Endothelial cell of umbilical vein (primary cell): ENCODE results near the gene RSL1D1. TPM values are rescaled to one million over a fixed set of nuclear protein-coding genes. Genes with fewer than 3 reads are reported as not detected.

ENCODE experiments used
- BruUV-seq: library from RNA; stranded (reverse); fragments of 400-500 nt; replicated peaks from 2 replicates; lab custom pipeline; 2021; lab: Mats Ljungman, UMichigan
- CTCF ChIA-PET: fragments of 300-600, 350-600 bp; sonication (Branson Sonifier 250); formaldehyde crosslinking; loops from one replicate; lab custom pipeline; 2021; ENCODE audit warnings: antibody characterized with exemption, inconsistent platforms; lab: Charles Lee
- POLR2A ChIA-PET: fragments of 300-600, 350-600 bp; sonication (Branson Sonifier 250); formaldehyde crosslinking; loops from one replicate; lab custom pipeline; 2021; ENCODE audit warnings: antibody characterized with exemption, inconsistent platforms; lab: Charles Lee
- DNase-seq: peaks from one replicate; pipeline ENCODE4 v3.0.0-alpha.2; 2011; ENCODE audit warnings: low read depth, low spot score
- FAIRE-seq: peaks from 2 replicates; lab custom pipeline; 2011; peaks lifted over from hg19 to GRCh38; lab: Jason Lieb, UNC
- H2AFZ ChIP-seq: 2 replicates; pipeline ENCODE4 v1.6.0; 2012; ENCODE audit warnings: low read depth, low read length, control low read depth, inconsistent platforms
- H3K27ac ChIP-seq: 2 replicates; pipeline ENCODE4 v1.5.1; 2011; ENCODE audit warnings: low read depth, mild to moderate bottlenecking, control low read depth, low read length, moderate library complexity; ENCODE audit not compliant: insufficient read depth
- H3K27me3 ChIP-seq, 2 experiments: 2 replicates each; pipeline versions ENCODE4 v1.6.0 to v1.6.1; 2011; ENCODE audit warnings: low read length in 2 of 2, mixed read lengths in 1 of 2; ENCODE audit not compliant: control insufficient read depth in 2 of 2, insufficient read depth in 2 of 2
- H3K36me3 ChIP-seq, 2 experiments: 2 replicates in 1 of 2; 3 replicates in 1 of 2; pipeline ENCODE4 v1.5.1; 2011; ENCODE audit warnings: low read length in 2 of 2, mild to moderate bottlenecking in 1 of 2, moderate library complexity in 1 of 2; ENCODE audit not compliant: control insufficient read depth in 2 of 2, insufficient read depth in 2 of 2; ENCODE audit errors: extremely low read depth in 1 of 2
- H3K4me1 ChIP-seq: 3 replicates; pipeline ENCODE4 v1.5.1; 2011; ENCODE audit warnings: mild to moderate bottlenecking, low read length; ENCODE audit not compliant: control insufficient read depth, insufficient read depth; ENCODE audit errors: extremely low read depth
- H3K4me2 ChIP-seq: 2 replicates; pipeline ENCODE4 v1.6.1; 2011; ENCODE audit warnings: low read length, control low read depth, mixed read lengths; ENCODE audit not compliant: insufficient read depth
- H3K4me3 ChIP-seq, 3 experiments: fragments of 200-600 bp in 1 of 3; sonication (generic), shearing (Covaris generic) in 1 of 3; replicated peaks in 1 of 3; 2 replicates each; pipeline ENCODE4 v1.5.1; 2011 to 2016; ENCODE audit warnings: control low read depth in 3 of 3, low read length in 3 of 3, mild to moderate bottlenecking in 2 of 3, inconsistent platforms in 1 of 3, low read depth in 1 of 3, moderate library complexity in 1 of 3; ENCODE audit not compliant: insufficient read depth in 1 of 3
- H3K79me2 ChIP-seq: 2 replicates; pipeline ENCODE4 v1.6.0; 2012; ENCODE audit warnings: low read length, inconsistent platforms; ENCODE audit not compliant: control insufficient read depth, insufficient read depth
- H3K9ac ChIP-seq: replicated peaks from 2 replicates; pipeline ENCODE3; 2011; ENCODE audit warnings: low read length, control low read depth; ENCODE audit not compliant: insufficient read depth; ENCODE audit errors: extremely low read depth
- H3K9me1 ChIP-seq: replicated peaks from 3 replicates; pipeline ENCODE4 v1.6.0; 2011; ENCODE audit warnings: mild to moderate bottlenecking, low read length; ENCODE audit not compliant: control insufficient read depth, insufficient read depth; ENCODE audit errors: extremely low read depth
- H3K9me3 ChIP-seq: replicated peaks from 2 replicates; pipeline ENCODE4 v1.5.1; 2012; ENCODE audit warnings: low read length, inconsistent platforms; ENCODE audit not compliant: control insufficient read depth, insufficient read depth
- H4K20me1 ChIP-seq: replicated peaks from 2 replicates; pipeline ENCODE3; 2011; ENCODE audit warnings: mild to moderate bottlenecking, low read length; ENCODE audit not compliant: control insufficient read depth, insufficient read depth; ENCODE audit errors: extremely low read depth
- EZH2 ChIP-seq: IDR thresholded peaks from 2 replicates; pipeline ENCODE4 v1.6.1; 2012; ENCODE audit warnings: borderline replicate concordance, low read depth, mild to moderate bottlenecking, moderate library complexity, low read length, inconsistent platforms; ENCODE audit not compliant: severe bottlenecking
- FOS ChIP-seq: IDR thresholded peaks from 2 replicates; pipeline ENCODE4 v1.6.1; 2011; ENCODE audit warnings: mild to moderate bottlenecking, low read length, moderate library complexity, borderline replicate concordance; ENCODE audit not compliant: insufficient read depth
- GATA2 ChIP-seq: IDR thresholded peaks from 2 replicates; pipeline ENCODE4 v1.7.0; 2011; ENCODE audit warnings: low read depth, mild to moderate bottlenecking, moderate library complexity, mixed read lengths, low read length; ENCODE audit not compliant: insufficient read length, insufficient read depth
- JUN ChIP-seq: IDR thresholded peaks from 2 replicates; pipeline ENCODE4 v1.6.1; 2011; ENCODE audit warnings: borderline replicate concordance, low read depth; ENCODE audit not compliant: insufficient read length, insufficient read depth
- MYC ChIP-seq: IDR thresholded peaks from one replicate; pipeline ENCODE4 v1.6.1; 2011; ENCODE audit warnings: mild to moderate bottlenecking, low read depth, low read length
- POLR2A ChIP-seq: IDR thresholded peaks from 2 replicates; pipeline ENCODE4 v1.6.1; 2012; ENCODE audit warnings: low read depth, mild to moderate bottlenecking, control low read depth, low read length
- POLR2AphosphoS5 ChIP-seq: IDR thresholded peaks from 2 replicates; pipeline ENCODE4 v1.6.1; 2012; ENCODE audit warnings: low read depth, mild to moderate bottlenecking, control low read depth, low read length, moderate library complexity; ENCODE audit not compliant: insufficient read depth
- dilution Hi-C: fragments of 300-500 bp; cut with MboI; formaldehyde crosslinking; loops from one replicate; pipeline ENCODE4 v1.15.0; 2019; ENCODE audit warnings: low sequenced_read_pairs; ENCODE audit not compliant: extremely low pct_ligation_motif_present
- intact Hi-C: fragments of 100-400 bp; cut with micrococcal nuclease; formaldehyde crosslinking; loops from one replicate; pipeline ENCODE4 v1.10.0; 2022
- polyA plus RNA-seq, 4 experiments: library from polyadenylated mRNA; depleted of rRNA in 3 of 4; stranded (reverse) in 3 of 4; unstranded in 1 of 4; fragments of >200 nt; gene quantifications; 2 replicates each; pipeline versions ENCODE4 v1.2.1 to v1.2.3, GENCODE V29; 2011 to 2012; ENCODE audit warnings: missing spikeins in 1 of 4
- total RNA-seq: library from RNA; stranded (reverse); gene quantifications from 2 replicates; pipeline ENCODE4 v1.2.3, GENCODE V29; 2021
- TF ChIP-seq, protein P1 (sequence below), 2 donors: IDR thresholded peaks; 1 replicate in 1 of 2; 2 replicates in 1 of 2; pipeline ENCODE4 v1.5.1; 2011; ENCODE audit warnings: low read length in 2 of 2, mild to moderate bottlenecking in 2 of 2, moderate library complexity in 2 of 2, control low read depth in 1 of 2, inconsistent platforms in 1 of 2, low read depth in 1 of 2; ENCODE audit not compliant: insufficient read depth in 1 of 2; ENCODE audit errors: extremely low read depth in 1 of 2
- TF ChIP-seq, protein P2 (sequence below): IDR thresholded peaks from 2 replicates; pipeline ENCODE4 v1.6.1; 2011; ENCODE audit not compliant: insufficient read depth, insufficient read length

The RSL1D1 gene
- total and polyA plus RNA-seq, 2 donors (not counting 3 experiments of a cell fraction or from before 2014, with no cell fraction given) = 17.0 to 132 TPM

DNA sequence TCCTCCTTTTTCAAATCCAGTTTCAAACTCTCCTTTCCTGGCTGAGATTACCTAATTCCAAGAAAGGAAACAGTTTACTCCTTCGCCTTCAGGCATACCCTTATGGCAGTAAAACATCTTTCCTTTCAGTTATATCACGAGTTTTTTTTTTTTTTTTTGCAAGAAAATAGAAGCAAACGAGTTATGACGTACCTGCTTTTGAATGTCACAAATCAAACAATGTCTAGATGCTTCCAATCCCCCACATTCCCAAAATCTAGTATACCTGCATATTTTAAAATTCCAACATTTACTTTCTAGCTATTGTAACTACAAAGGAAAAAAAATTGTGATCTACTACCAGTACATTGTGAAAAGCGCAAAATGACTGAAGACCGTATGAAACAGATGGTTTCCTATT, 35.5 kb upstream of the RSL1D1 start:
- H3K4me2 ChIP-seq = no peak overlapping the region
- H3K4me3 ChIP-seq = no peak overlapping the region
- no peaks in the 10 kb centered on the region for H3K27me3 ChIP-seq
- peaks cover 3% of the 10 kb centered on the region for H3K79me2 ChIP-seq
- H2AFZ ChIP-seq = no peak overlapping the region
- ChIA-PET CTCF (interaction anchor here (1.0 kb wide), 2 partner anchors 9 to 181 kb away, joined by 3 to 4 read pairs; no protein-coding TSS in a partner anchor), POLR2A (no interaction called here)
- dilution Hi-C loops (no loop called here), intact Hi-C loops (no loop called here)
- FAIRE-seq (no peak), DNase-seq (no peak)
- no peak for TF ChIP-seq EZH2
- no peak for TF ChIP-seq GATA2
- no peak for TF ChIP-seq POLR2AphosphoS5
- TF ChIP-seq POLR2A = no peak
- TF ChIP-seq, protein P1, sequence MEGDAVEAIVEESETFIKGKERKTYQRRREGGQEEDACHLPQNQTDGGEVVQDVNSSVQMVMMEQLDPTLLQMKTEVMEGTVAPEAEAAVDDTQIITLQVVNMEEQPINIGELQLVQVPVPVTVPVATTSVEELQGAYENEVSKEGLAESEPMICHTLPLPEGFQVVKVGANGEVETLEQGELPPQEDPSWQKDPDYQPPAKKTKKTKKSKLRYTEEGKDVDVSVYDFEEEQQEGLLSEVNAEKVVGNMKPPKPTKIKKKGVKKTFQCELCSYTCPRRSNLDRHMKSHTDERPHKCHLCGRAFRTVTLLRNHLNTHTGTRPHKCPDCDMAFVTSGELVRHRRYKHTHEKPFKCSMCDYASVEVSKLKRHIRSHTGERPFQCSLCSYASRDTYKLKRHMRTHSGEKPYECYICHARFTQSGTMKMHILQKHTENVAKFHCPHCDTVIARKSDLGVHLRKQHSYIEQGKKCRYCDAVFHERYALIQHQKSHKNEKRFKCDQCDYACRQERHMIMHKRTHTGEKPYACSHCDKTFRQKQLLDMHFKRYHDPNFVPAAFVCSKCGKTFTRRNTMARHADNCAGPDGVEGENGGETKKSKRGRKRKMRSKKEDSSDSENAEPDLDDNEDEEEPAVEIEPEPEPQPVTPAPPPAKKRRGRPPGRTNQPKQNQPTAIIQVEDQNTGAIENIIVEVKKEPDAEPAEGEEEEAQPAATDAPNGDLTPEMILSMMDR (IDR thresholded peaks at IDR 0.05; ENCODE audit: extremely low read depth in 1 of 2, insufficient read depth in 1 of 2, low read depth in 1 of 2, low read length in 2 of 2) = no peak
- TF ChIP-seq, protein P2, sequence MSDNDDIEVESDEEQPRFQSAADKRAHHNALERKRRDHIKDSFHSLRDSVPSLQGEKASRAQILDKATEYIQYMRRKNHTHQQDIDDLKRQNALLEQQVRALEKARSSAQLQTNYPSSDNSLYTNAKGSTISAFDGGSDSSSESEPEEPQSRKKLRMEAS = no peak
- TF ChIP-seq JUN = no peak
- no peak for TF ChIP-seq FOS
- no peak for TF ChIP-seq MYC
- no peaks in the 10 kb centered on the region for H3K4me1 ChIP-seq
- no peak overlapping the region for H3K27ac ChIP-seq
- H3K9ac ChIP-seq = no peak overlapping the region
- BruUV-seq = no TSS peak
- H3K9me1 ChIP-seq = no peaks in the 10 kb centered on the region
- H3K36me3 ChIP-seq = peaks cover 7 to 22% of the 10 kb centered on the region in 2 experiments
- no peaks in the 10 kb centered on the region for H4K20me1 ChIP-seq
- no peaks in the 10 kb centered on the region for H3K9me3 ChIP-seq
